GM12878 (cell line): ENCODE measurements around the gene RASD1. TPM values are rescaled to one million over a fixed set of nuclear protein-coding genes. Genes with fewer than 3 reads are reported as not detected.

ENCODE experiments used
- ATAC-seq: fragments of 200-7000 bp; cut with Tn5 transposase; 3 replicates; pipeline ENCODE4 v1.9.1; 2020; ENCODE audit warnings: mild to moderate bottlenecking, moderate library complexity
- BruUV-seq: library from RNA; stranded (reverse); fragments of 400-500 nt; replicated peaks from 2 replicates; lab custom pipeline; 2021; lab: Mats Ljungman, UMichigan
- CTCF ChIA-PET: fragments of 300-600 bp; sonication (Branson Sonifier 250); formaldehyde crosslinking; extraction: SDS; loops from one replicate; lab custom pipeline; 2021; ENCODE audit warnings: inconsistent platforms; lab: Yijun Ruan, JAX
- POLR2A ChIA-PET: fragments of 350-600 bp; formaldehyde crosslinking; extraction: SDS; loops from one replicate; lab custom pipeline; 2021; ENCODE audit warnings: inconsistent platforms; lab: Charles Lee
- RAD21 ChIA-PET: fragments of 300-600 bp; sonication (Branson Sonifier 250); formaldehyde crosslinking; loops from one replicate; lab custom pipeline; 2023; ENCODE audit warnings: antibody characterized with exemption; ENCODE audit not compliant: unreplicated experiment; lab: Charles Lee
- SMC1A ChIA-PET: fragments of 300-600 bp; sonication (Branson Sonifier 250); formaldehyde crosslinking; loops from one replicate; lab custom pipeline; 2023; ENCODE audit not compliant: unreplicated experiment, uncharacterized antibody; lab: Charles Lee
- DNase-seq: peaks from one replicate; pipeline ENCODE4 v3.0.0-alpha.2; 2011; ENCODE audit warnings: low read depth, low spot score
- FAIRE-seq: peaks from 3 replicates; lab custom pipeline; 2011; peaks lifted over from hg19 to GRCh38; lab: Jason Lieb, UNC
- H2AFZ ChIP-seq: 2 replicates; pipeline ENCODE4 v1.6.0; 2011; ENCODE audit warnings: low read depth, low read length, control low read depth; ENCODE audit not compliant: control insufficient read depth
- H3K27ac ChIP-seq: 2 replicates; pipeline ENCODE4 v1.5.1; 2011; ENCODE audit warnings: control low read depth; ENCODE audit not compliant: control insufficient read depth, insufficient read depth
- H3K27me3 ChIP-seq, 2 experiments: replicated peaks in 1 of 2; 2 replicates each; pipeline versions ENCODE4 v1.6.0 to v1.6.1; 2011; ENCODE audit warnings: low read length in 1 of 2; ENCODE audit not compliant: control insufficient read depth in 2 of 2, insufficient read depth in 2 of 2
- H3K36me3 ChIP-seq, 2 experiments: 2 replicates each; pipeline ENCODE4 v1.5.1; 2011; ENCODE audit warnings: low read length in 1 of 2; ENCODE audit not compliant: control insufficient read depth in 2 of 2, insufficient read depth in 2 of 2
- H3K4me1 ChIP-seq: 2 replicates; pipeline ENCODE4 v1.6.1; 2011; ENCODE audit warnings: mild to moderate bottlenecking, low read length, moderate library complexity, mixed read lengths; ENCODE audit not compliant: control insufficient read depth, insufficient read depth
- H3K4me2 ChIP-seq: 2 replicates; pipeline ENCODE4 v1.6.0; 2011; ENCODE audit warnings: control low read depth; ENCODE audit not compliant: control insufficient read depth, insufficient read depth
- H3K4me3 ChIP-seq: fragments of 200-600 bp; sonication (generic); 2 replicates; pipeline ENCODE4 v1.5.1; 2016
- H3K79me2 ChIP-seq: 2 replicates; pipeline ENCODE4 v1.6.0; 2011; ENCODE audit warnings: low read length; ENCODE audit not compliant: control insufficient read depth, insufficient read depth
- H3K9ac ChIP-seq: 2 replicates; pipeline ENCODE4 v1.8.0; 2011; ENCODE audit warnings: low read length, control low read depth, mixed read lengths; ENCODE audit not compliant: control insufficient read depth, insufficient read depth
- H3K9me3 ChIP-seq: replicated peaks from 3 replicates; pipeline ENCODE4 v1.5.1; 2011; ENCODE audit warnings: mild to moderate bottlenecking, low read length; ENCODE audit not compliant: control insufficient read depth, insufficient read depth
- H4K20me1 ChIP-seq: 2 replicates; pipeline ENCODE4 v1.6.0; 2011; ENCODE audit not compliant: control insufficient read depth, insufficient read depth
- CBX3 ChIP-seq: fragments of 200-600 bp; sonication (generic); IDR thresholded peaks from 2 replicates; pipeline ENCODE4 v1.6.1; 2016; ENCODE audit warnings: low read depth, borderline replicate concordance
- KLF5 ChIP-seq: fragments of 450-650 bp; IDR thresholded peaks from 2 replicates; pipeline ENCODE4 v1.6.1; 2014; ENCODE audit warnings: mild to moderate bottlenecking; ENCODE audit not compliant: partially characterized antibody
- PAX5 ChIP-seq: IDR thresholded peaks from 2 replicates; pipeline ENCODE4 v1.6.1; 2011; ENCODE audit warnings: low read depth, low read length, borderline replicate concordance
- PAX8 ChIP-seq: fragments of 450-650 bp; IDR thresholded peaks from 2 replicates; pipeline ENCODE4 v1.6.1; 2017; ENCODE audit warnings: mild to moderate bottlenecking, moderate library complexity
- POLR2AphosphoS2 ChIP-seq: IDR thresholded peaks from 2 replicates; pipeline ENCODE4 v1.6.1; 2011; ENCODE audit warnings: low read depth, mild to moderate bottlenecking, low read length, improper control_type of control experiment, moderate library complexity
- SUPT20H ChIP-seq: IDR thresholded peaks from 2 replicates; pipeline ENCODE4 v1.6.1; 2011; ENCODE audit warnings: low read depth, mild to moderate bottlenecking, low read length, moderate library complexity, borderline replicate concordance; ENCODE audit not compliant: control insufficient read depth
- WGBS: methylation state at CpG from one replicate; pipeline ENCODE4 v1.1.6; 2016; ENCODE audit warnings: low lambda C conversion rate; ENCODE audit not compliant: insufficient replicate concordance, insufficient coverage; ENCODE audit errors: missing lambda C conversion rate; 5-methylcytosine and 5-hydroxymethylcytosine counted together
- in situ Hi-C: fragments of 300-500 bp; cut with MboI; formaldehyde crosslinking; loops from 9 replicates; pipeline ENCODE4 v1.14.3; 2018; ENCODE audit warnings: mixed read lengths
- intact Hi-C: fragments of 100-400 bp; cut with micrococcal nuclease; formaldehyde crosslinking; loops from one replicate; pipeline ENCODE4 v1.14.2; 2022; ENCODE audit not compliant: unreplicated experiment
- polyA plus RNA-seq, 11 experiments: library from polyadenylated mRNA; depleted of rRNA in 4 of 11; unstranded in 6 of 11; stranded (reverse) in 5 of 11; fragments of >200 nt; fragmentation: Nextera tagmentation in 4 of 11; fragmentation: Illumina TruSeq in 1 of 11; extraction: Ambion mirVana in 4 of 11; extraction: Trizol in 1 of 11; gene quantifications; 1 replicate in 1 of 11; 2 replicates in 10 of 11; pipeline versions ENCODE4 v1.2.1 to v1.2.3, GENCODE V29; 2011 to 2016; ENCODE audit warnings: inconsistent platforms in 2 of 11, missing spikeins in 2 of 11, low read depth in 1 of 11
- total RNA-seq, 4 experiments: library from RNA; depleted of rRNA in 3 of 4; stranded (reverse); fragments of >200 nt in 3 of 4; fragmentation: Illumina TruSeq in 1 of 4; extraction: Trizol in 1 of 4; gene quantifications; 2 replicates each; pipeline versions ENCODE4 v1.2.1 to v1.2.3, GENCODE V29; 2013 to 2021
- TF ChIP-seq, protein P1 (sequence below): IDR thresholded peaks from 2 replicates; pipeline ENCODE4 v1.6.1; 2011; ENCODE audit warnings: low read depth, low read length, improper control_type of control experiment, borderline replicate concordance

The RASD1 gene
- total and polyA plus RNA-seq, 10 of the 15 experiments (the other 5 are each of a cell fraction or from before 2014, with no cell fraction given), result 0.14 to 0.33 TPM; not detected in 8

DNA sequence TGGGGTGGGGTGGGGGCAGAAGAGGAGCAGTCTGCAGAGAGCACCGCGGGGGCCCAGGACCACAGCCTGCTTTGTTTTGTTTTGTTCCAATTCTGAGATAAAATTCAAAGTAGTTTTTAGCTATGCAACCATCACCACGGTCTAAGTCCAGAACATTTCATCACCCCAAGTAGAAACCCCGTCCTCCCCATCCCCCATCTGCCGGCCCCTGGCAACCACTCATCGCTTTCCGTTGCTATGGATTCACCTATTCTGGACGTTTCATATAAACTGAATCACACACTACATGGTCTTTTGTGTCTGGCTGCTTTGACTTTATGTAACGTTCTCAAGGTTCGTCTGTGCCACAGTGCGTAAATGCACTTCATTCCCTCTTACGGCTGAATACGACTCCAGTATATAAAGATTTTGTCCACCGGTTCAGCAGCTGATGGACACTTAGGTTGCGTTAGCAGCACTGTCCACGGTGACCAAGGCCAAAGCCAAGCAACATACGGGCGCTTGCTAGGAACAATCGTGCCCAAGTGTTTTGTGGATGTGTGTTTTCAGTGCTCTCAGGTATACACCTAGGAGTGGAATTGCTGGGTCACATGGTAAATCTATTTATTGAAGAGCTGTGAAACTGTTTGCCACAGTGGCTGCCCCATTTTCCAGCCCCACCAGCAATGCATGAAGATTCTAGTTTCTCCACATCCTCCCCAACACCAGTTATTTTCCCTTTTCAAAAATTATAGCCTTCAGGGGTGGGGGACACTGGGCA, 27.7 kb upstream of the RASD1 start (continued):
- no peak for TF ChIP-seq CBX3
- TF ChIP-seq SUPT20H, result no peak

DNA sequence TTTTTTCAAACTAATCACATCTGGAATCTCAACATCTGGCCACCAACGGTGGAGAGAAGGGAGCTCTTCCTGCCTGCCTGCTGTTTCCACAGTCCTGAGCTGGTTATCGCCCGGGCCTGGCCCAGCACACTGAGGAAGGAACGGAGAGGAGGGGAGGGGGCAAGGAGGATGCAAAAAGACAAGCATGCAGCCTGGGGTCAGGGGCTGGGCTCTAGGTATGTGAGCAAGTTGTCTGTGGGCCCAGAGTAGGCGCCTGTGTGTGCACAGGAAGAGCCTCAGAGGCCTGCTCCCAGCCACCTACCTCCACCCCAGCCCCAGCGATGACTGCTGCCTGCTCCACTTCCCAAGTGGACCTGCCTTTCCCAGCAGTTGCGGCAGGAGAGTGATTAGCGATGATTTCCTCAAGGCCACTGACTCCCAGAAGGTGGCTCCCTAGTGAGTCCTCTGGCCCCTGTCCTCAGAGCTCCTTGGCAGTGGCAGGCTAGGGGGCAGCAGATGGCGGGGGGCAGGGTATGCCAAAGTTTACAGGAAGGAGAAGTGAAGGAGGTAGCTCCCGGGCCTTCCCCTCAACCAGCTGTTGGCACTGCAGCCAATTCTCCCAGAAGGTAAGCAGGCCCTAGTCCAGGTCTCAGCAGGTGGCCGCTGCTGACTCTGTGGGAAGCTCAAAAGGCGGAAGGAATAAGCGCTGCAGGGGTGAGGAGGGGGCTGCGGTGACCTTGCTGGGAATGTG, 27.0 kb upstream of the RASD1 start:
- FAIRE-seq, result no peak
- POLR2A ChIA-PET, result no interaction called here
- Histone ChIP-seq H3K36me3 (no peaks in the 10 kb centered on the region), H3K27me3 (no peaks in the 10 kb centered on the region), H4K20me1 (no peaks in the 10 kb centered on the region), H2AFZ (no peak overlapping the region), H3K4me1 (no peaks in the 10 kb centered on the region)
- intact Hi-C loops, result no loop called here
- no peak for TF ChIP-seq KLF5
- TF ChIP-seq, protein P1, sequence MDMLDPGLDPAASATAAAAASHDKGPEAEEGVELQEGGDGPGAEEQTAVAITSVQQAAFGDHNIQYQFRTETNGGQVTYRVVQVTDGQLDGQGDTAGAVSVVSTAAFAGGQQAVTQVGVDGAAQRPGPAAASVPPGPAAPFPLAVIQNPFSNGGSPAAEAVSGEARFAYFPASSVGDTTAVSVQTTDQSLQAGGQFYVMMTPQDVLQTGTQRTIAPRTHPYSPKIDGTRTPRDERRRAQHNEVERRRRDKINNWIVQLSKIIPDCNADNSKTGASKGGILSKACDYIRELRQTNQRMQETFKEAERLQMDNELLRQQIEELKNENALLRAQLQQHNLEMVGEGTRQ, result no peak
- no peak for TF ChIP-seq PAX5
- no peak for TF ChIP-seq POLR2AphosphoS2
- TF ChIP-seq PAX8, result no peak
- TF ChIP-seq, all 136 proteins: peak for 0
- no TSS peak for BruUV-seq
- Histone ChIP-seq H3K4me3 (no peak overlapping the region), H3K79me2 (no peaks in the 10 kb centered on the region), H3K27ac (no peak overlapping the region), H3K9me3 (no peaks in the 10 kb centered on the region), H3K9ac (no peak overlapping the region), H3K4me2 (no peak overlapping the region)
- ChIA-PET SMC1A (no interaction called here), RAD21 (no interaction called here), CTCF (no interaction called here)
- in situ Hi-C loops, result no loop called here
- DNase-seq, result no peak
- 75% methylated on average over 13 of the region's 14 CpGs for WGBS
- ATAC-seq, result no peak
